ENCODE measurements around the gene SENP3. TPM values are rescaled to one million over a fixed set of nuclear protein-coding genes. Genes with fewer than 3 reads are reported as not detected.

The SENP3 gene
- total and polyA plus RNA-seq, 2 of the 13 experiments (the other 11 are each of a cell fraction or from before 2014, with no cell fraction given): 55.8 to 75.4 TPM

DNA sequence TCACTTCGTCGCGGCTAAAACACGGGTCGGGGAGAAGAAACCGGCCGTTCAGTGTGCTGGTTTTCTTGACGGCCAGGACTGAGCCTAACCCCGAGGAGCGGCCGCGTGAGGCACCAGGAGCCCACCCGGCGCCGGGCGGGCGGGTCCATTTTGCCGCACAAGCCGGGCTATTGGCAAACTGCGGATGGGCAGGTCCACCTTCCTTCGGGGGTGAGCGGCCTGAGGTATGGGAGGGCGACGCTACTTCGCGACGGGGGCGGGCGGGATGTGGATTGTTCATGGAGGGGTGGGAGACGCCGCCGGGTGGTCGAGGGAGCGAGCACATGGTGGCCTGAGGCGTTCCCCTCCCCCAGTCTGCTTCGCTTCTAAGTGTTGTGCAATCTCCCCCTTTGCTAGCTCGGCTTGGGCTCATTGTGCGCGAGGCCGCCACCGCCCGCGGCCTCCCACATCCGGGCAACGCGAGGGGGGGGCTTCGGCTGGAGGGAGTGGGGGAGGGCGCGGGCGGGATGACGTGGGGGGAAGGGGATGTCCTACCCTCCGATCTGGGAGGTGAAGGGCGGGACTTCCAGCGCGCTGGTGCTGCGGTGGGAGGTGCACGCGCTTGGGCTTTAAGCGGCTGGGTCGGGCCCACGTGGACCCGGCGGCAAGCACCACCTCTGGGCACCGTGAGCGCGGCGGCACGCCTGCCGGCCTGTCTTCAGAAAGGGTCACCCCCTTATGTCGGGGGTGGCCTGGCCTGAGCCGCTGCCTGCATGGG, 11.8 kb downstream of the SENP3 start (continued):
- TF ChIP-seq, protein P1, sequence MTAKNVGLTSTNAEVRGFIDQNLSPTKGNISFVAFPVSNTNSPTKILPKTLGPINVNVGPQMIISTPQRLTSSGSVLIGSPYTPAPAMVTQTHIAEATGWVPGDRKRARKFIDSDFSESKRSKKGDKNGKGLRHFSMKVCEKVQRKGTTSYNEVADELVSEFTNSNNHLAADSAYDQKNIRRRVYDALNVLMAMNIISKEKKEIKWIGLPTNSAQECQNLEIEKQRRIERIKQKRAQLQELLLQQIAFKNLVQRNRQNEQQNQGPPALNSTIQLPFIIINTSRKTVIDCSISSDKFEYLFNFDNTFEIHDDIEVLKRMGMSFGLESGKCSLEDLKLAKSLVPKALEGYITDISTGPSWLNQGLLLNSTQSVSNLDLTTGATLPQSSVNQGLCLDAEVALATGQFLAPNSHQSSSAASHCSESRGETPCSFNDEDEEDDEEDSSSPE (CRISPR knock-in tag; IDR thresholded peaks at IDR 0.05): peak; percentile 67
- TF ChIP-seq AHR (CRISPR knock-in tag; IDR thresholded peaks at IDR 0.05) (0 out of 2 replicates have a peak, but pooled peaks have one; percentile 53), ZNF577 (CRISPR knock-in tag; IDR thresholded peaks at IDR 0.05; ENCODE audit: borderline replicate concordance, low read depth) (no peak), MXD4 (CRISPR knock-in tag; IDR thresholded peaks at IDR 0.05) (peak; percentile 99), NFYB (CRISPR knock-in tag; IDR thresholded peaks at IDR 0.05) (no peak), NR2F2 (IDR thresholded peaks at IDR 0.05; ENCODE audit: borderline replicate concordance, low read depth) (no peak), KDM2A (CRISPR knock-in tag; IDR thresholded peaks at IDR 0.05; ENCODE audit: borderline replicate concordance, low read depth) (peak; percentile 78), ELF3 (CRISPR knock-in tag; IDR thresholded peaks at IDR 0.05) (peak; percentile 49; the same call in 1 of the 2 replicates), SNRNP70 (IDR thresholded peaks at IDR 0.05; ENCODE audit: low read depth, low read length) (no peak), NCOA2 (CRISPR knock-in tag; IDR thresholded peaks at IDR 0.05) (peak; percentile 41; the same call in 1 of the 2 replicates), ATF1 (CRISPR knock-in tag; IDR thresholded peaks at IDR 0.05) (no peak; the same call in 1 of the 2 replicates), RBM22 (optimal IDR thresholded peaks at IDR 0.05; ENCODE audit: low read length) (no peak), ZNF326 (CRISPR knock-in tag; IDR thresholded peaks at IDR 0.05; ENCODE audit: borderline replicate concordance) (no peak), ZMYM3 (CRISPR knock-in tag; IDR thresholded peaks at IDR 0.05) (no peak), ZNF451 (CRISPR knock-in tag; IDR thresholded peaks at IDR 0.05) (peak; percentile 88)
- TF ChIP-seq, protein P2, sequence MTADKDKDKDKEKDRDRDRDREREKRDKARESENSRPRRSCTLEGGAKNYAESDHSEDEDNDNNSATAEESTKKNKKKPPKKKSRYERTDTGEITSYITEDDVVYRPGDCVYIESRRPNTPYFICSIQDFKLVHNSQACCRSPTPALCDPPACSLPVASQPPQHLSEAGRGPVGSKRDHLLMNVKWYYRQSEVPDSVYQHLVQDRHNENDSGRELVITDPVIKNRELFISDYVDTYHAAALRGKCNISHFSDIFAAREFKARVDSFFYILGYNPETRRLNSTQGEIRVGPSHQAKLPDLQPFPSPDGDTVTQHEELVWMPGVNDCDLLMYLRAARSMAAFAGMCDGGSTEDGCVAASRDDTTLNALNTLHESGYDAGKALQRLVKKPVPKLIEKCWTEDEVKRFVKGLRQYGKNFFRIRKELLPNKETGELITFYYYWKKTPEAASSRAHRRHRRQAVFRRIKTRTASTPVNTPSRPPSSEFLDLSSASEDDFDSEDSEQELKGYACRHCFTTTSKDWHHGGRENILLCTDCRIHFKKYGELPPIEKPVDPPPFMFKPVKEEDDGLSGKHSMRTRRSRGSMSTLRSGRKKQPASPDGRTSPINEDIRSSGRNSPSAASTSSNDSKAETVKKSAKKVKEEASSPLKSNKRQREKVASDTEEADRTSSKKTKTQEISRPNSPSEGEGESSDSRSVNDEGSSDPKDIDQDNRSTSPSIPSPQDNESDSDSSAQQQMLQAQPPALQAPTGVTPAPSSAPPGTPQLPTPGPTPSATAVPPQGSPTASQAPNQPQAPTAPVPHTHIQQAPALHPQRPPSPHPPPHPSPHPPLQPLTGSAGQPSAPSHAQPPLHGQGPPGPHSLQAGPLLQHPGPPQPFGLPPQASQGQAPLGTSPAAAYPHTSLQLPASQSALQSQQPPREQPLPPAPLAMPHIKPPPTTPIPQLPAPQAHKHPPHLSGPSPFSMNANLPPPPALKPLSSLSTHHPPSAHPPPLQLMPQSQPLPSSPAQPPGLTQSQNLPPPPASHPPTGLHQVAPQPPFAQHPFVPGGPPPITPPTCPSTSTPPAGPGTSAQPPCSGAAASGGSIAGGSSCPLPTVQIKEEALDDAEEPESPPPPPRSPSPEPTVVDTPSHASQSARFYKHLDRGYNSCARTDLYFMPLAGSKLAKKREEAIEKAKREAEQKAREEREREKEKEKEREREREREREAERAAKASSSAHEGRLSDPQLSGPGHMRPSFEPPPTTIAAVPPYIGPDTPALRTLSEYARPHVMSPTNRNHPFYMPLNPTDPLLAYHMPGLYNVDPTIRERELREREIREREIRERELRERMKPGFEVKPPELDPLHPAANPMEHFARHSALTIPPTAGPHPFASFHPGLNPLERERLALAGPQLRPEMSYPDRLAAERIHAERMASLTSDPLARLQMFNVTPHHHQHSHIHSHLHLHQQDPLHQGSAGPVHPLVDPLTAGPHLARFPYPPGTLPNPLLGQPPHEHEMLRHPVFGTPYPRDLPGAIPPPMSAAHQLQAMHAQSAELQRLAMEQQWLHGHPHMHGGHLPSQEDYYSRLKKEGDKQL (CRISPR knock-in tag; IDR thresholded peaks at IDR 0.05; ENCODE audit: low read depth): 0 out of 2 replicates have a peak, but pooled peaks have one; percentile 22
- TF ChIP-seq, protein P3, sequence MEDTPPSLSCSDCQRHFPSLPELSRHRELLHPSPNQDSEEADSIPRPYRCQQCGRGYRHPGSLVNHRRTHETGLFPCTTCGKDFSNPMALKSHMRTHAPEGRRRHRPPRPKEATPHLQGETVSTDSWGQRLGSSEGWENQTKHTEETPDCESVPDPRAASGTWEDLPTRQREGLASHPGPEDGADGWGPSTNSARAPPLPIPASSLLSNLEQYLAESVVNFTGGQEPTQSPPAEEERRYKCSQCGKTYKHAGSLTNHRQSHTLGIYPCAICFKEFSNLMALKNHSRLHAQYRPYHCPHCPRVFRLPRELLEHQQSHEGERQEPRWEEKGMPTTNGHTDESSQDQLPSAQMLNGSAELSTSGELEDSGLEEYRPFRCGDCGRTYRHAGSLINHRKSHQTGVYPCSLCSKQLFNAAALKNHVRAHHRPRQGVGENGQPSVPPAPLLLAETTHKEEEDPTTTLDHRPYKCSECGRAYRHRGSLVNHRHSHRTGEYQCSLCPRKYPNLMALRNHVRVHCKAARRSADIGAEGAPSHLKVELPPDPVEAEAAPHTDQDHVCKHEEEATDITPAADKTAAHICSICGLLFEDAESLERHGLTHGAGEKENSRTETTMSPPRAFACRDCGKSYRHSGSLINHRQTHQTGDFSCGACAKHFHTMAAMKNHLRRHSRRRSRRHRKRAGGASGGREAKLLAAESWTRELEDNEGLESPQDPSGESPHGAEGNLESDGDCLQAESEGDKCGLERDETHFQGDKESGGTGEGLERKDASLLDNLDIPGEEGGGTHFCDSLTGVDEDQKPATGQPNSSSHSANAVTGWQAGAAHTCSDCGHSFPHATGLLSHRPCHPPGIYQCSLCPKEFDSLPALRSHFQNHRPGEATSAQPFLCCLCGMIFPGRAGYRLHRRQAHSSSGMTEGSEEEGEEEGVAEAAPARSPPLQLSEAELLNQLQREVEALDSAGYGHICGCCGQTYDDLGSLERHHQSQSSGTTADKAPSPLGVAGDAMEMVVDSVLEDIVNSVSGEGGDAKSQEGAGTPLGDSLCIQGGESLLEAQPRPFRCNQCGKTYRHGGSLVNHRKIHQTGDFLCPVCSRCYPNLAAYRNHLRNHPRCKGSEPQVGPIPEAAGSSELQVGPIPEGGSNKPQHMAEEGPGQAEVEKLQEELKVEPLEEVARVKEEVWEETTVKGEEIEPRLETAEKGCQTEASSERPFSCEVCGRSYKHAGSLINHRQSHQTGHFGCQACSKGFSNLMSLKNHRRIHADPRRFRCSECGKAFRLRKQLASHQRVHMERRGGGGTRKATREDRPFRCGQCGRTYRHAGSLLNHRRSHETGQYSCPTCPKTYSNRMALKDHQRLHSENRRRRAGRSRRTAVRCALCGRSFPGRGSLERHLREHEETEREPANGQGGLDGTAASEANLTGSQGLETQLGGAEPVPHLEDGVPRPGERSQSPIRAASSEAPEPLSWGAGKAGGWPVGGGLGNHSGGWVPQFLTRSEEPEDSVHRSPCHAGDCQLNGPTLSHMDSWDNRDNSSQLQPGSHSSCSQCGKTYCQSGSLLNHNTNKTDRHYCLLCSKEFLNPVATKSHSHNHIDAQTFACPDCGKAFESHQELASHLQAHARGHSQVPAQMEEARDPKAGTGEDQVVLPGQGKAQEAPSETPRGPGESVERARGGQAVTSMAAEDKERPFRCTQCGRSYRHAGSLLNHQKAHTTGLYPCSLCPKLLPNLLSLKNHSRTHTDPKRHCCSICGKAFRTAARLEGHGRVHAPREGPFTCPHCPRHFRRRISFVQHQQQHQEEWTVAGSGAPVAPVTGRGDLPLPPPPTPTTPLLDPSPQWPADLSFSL (CRISPR knock-in tag; IDR thresholded peaks at IDR 0.05): no peak
